ENCODE measurements around the gene RNF141.

Gene RNF141

DNA sequence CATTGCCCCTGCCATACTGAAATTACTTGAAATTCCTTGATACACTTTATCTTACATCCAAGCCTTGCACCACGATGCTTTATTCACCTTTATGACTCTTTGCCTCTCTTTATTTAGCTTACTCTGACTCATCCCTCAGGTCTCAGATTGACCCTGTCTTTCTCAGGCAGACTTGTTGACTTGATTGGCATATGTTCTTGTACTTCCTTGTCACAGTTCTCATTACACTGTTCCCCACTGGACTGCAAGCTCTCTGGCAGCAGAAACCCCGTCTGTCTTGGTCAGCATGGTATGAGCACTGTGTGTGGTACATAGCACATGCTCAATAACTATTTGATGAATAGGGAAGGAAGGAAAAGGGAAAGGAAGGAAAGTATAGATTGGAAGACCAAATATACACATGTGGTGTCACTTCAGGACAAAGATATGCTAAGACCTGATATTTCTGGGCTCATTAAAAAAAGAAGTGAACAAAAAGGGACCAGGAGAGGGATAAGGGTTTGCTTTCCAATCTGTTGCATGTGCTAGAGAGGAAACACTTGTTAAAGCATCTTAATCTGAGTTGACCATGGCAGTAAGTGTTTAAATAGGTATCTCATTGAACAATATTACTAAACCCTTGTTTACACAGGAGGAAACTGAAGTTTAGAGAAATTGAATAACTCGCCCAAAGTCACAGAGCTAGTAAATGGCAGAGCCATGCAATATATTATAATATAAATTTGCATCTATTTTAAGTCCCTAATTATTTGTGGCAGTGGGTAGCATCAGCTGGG, 20.2 kb upstream of the RNF141 start:
- no peak for DNase-seq

DNA sequence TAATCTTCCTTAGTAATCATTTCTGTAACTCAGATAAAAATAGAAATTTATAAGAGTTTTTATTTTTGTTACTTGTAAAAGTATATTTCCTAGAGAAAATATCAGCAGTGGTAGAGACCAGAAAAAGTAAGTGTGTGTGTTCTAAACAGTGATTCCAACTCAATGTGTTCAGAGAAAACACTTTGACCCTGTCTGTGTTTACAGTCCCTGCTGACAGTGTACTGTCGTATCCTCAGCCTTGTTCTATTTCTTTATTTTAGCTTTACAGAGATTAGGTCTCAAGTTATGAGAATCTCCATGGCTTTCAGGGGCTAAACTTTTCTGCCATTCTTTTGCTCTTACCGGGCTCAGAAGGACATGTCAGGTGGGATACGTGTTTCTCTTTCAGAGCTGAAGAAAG, 17.3 kb upstream of the RNF141 start:
- DNase-seq: no peak

DNA sequence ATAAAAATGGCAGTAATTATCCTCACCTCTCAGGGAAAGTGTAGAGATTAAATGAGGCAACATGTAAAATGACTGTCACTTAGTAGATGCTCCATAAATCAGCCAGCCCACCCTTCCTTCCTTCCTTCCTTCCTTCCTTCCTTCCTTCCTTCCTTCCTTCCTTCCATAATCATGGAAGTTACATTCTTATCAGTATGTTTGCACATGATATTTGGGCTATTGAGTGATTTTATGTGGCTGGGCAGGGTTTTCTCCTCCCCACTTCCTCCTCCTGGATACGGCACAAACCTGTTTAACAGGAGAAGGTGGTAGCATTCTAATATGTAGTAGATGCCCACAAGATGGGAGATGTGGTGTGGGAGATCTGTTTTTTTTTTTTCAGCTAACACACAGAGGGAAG, 15.6 kb upstream of the RNF141 start:
- no peak for DNase-seq

DNA sequence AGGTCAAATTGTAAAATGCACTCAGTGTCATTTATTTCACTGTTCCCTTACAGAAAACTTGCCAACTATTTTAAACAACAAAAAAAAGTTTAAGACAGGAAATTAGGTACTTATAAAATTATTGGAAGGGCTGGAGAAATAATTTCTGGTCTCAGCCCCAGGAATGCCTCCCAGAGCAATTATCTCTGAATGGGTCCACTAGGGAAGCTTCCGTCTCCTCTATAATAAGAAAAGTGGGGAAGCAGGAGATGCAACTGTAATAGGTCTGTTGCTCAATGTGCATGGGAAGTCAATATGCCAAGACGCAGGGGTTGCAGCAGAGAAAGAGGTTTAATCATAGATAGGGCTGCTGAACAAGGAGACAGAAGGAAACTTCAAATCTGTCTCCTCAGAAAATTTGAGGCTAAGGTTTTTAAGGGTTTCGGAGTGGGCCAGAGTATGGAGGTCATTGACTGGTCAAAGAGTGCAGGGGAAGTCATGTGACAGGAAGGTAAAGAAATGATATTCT, 10.9 kb upstream of the RNF141 start:
- DNase-seq: no peak

DNA sequence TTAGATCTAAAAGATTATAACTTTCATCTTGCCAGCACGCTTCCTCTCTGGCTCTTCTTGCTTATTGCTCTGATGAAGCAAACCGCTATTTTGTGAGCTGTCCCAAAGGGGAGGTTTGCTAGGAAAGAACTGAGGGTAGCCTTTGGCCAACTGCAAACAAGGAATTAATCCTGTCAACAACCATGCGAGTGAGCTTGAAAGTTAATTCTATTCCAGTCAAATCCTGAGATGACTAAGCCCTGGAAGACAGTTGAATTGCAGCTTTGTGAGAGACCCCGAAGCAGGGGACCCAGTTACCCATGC, 10.3 kb upstream of the RNF141 start:
- no peak for DNase-seq

DNA sequence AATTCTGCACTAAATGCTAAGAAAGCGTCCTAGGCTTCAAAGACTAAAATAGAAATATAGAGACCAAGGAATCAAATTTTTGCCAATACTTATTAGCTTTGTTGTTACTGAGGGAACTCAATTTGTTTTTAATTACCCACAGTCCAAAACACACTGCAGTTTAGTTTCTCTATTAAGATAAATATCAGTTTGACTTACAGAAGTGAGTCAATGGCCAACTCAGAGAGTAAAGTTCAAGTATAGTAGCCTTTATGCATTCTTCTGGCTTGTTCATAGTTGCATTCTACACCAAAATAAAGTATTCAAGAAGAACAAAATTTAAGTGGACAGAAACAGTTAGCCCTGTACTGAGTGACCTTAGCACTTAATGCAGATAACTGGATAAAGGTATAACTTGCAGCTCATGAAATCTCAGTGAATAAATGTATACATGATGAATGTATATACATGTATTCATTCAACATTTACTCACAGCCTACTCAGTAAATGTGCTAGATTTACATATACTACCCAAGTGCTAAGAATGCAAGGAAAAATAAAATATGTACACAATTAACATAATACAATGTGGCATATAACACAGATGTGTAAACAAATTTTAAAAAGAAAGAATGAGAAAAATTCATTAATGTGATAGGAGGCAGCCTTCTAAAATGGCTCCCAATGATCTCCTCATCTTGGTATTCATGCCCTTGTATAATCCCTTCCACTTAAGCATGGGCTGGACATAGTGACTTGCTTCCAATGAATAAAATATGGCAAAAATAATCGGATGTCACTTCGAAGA, 9.7 kb upstream of the RNF141 start:
- no peak for DNase-seq

DNA sequence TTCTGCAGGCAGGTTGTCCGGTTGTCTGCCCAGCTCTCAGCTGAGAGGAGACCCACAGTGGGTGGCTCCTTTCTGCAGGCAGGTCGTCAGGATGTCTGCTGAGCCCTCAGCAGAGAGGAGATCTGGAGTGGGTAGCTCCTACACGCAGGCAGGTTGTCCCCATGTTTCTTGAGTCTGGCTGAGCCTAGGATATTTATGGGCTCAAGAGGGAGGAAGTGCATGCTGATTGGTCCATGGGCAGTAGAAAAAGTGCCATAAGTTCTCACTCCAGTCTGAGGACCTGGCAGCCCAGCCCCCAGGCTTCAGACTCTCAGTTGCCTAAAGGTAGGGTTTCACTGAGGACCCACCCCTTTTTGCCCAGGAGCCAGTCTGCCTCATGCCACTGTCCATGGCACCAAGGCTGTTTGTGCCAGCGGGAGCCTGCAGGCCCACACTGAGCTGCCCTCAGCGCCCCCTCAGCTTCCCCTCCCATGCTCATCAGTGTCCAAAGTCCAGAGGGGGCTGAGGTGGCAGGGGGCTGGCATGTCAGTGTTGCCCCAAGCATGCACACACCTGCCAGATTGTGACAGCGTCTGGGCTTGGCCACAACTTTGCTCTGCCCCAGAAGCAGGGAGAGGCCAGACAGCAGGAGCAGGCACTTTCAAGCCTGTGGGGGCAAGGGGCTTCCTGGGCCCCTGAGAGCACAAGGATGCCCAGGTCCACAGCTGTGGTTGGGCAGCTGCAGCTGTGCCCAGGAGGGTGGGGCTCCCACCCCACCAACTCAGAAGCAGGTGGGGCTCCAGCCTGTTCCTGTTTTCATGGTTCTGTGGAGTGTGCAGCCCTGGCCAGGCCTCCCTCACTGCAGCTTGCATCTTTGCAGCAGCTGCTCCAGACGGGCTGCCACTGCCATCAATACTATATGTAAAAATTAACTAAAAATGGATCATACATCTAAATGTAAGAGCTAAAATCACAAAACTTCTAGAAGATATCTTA, 3.8 kb upstream of the RNF141 start:
- DNase-seq: peak; percentile 60

DNA sequence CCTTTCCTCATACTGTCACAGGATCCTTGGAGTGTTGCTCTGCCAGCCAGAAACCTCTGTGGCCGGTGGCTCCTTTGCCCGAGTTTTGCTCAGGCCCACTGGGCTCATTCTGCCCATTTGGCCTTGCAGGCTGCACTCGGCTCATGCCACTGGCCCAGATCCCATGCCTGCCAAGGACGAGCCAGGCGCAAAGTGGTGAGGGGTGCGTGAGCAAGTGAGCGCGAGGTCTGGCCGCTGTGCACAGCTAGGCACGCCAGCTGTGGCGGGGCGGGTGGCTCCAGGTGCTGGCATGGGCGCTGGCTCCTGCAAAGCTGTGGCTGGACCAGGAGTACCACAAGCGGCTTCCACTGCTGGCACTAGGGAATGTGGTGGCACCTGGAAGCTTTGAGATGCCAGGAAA, 2.8 kb upstream of the RNF141 start:
- no peak for DNase-seq

DNA sequence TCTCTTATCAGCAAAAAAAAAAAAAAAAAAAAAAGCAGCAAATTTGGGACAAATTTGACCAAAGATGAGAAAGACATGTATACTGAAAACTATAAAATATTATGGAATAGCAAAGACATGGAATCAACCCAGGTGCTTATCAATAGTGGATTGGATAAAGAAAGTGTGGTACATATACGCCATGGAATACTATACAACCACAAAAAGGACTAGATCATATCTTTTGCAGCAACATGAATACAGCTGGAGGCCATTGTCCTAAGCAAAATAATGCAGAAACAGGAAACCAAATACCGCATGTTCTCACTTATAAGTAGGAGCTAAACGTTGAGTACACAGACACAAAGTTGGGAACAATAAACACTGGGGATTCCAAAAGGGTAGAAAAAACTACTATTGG, 1.8 kb upstream of the RNF141 start:
- no peak for DNase-seq

DNA sequence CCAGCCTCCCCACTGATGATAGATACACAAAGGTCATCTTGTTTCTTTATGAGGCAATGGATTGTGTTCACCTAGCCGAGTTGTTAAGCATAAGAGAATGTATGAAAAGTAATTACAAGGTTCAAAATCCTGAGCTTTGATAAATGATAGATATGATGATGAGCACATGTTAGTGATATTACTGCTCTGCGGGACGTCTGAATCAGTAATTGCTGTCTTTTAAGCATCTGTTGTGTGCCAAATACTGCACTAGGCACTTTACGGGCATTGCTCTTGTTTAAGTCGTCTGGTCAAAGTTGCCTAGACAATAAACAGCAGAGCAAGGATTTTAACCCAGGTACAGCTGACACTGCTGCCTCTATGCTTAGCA, 559 bp upstream of the RNF141 start:
- DNase-seq: no peak

DNA sequence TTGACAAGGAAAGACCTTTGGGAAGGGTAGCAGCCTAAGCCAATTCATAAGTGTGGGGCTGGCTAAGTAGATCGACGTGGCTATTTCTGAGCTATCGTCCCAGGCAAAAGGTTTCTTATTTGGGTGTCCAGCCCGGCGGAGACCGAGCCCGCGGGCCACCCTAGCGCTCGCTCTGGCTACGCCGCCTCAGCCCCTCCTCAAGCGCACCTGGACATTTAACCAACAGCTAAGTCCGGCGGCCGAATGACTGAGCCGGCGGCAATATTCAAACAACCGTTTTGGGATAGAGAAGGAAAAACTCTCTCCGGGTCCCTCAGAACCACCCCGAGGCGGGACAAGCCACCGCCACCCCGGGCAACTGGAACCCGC, 457 bp downstream of the RNF141 start:
- no peak for DNase-seq

DNA sequence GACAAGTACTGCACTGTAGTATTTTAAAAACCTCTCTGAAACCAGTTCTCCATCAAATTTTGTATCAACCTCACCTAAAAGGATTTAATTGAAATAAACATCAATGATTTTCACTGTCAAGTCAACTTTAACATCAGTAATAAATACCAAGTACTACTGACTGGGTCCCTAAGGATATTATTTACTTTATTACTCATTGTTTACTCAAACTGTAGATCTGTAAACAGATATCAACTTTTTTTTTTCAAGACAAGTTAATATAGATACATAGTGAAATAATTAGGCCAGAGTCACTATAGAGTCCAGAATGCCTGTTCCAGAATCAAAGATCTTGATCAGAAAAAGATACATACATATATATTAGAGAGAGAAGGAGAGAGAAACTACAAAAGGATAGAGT, 1.6 kb downstream of the RNF141 start:
- no peak for DNase-seq

DNA sequence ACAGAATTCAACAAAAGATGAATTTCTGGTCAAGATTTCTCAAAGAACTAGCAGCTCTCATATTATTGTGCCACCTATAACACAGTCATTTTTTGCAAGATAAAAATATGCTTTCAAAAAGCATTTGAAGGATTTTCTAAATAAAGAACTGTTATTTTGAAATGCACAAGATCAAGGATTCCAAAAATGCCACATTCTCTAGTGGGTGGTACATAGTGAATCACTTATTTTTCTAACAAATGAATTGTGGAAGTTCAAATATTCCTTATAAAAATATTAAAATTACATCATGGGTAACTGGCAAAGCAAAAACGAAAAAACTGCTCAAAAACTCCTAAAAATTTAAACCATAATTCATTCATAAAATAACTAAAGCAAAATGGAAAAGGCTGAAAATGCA, 2.1 kb downstream of the RNF141 start:
- no peak for DNase-seq

DNA sequence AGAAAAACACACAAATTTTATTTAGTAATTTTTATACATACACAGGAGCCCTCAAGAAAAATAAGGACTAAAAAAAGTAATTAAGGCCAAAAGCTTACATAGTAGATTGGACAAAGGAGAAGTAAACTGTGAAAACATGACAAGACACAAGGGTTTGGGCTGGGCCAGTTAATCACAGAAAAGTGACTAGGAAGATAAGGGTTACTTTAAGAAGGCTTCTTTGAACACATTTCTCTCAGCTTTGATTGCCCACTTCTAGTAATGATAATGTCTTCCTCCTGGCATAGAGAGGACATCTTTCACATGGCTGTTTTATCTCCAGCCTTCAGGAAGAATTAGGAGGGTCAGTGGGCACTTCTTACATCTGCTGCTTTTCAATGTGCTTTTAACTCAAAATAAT, 3.4 kb downstream of the RNF141 start:
- no peak for DNase-seq

DNA sequence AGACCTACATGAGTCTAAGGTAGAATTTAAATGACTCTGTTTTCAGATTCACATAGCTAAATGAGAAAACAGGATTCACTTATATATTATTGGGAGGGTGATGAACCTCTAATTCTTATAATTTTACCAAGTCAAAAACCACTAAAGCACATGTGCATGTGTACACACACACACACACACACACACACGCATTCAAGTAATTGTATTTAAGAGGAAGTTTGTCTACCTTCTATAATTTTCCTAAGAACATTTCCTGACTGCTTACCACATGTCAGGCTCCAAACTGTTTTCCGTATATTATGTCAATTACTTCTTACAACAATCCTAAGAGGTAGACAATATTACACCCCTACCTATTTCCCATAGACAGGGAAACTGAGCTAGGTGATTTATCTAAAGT, 6.7 kb downstream of the RNF141 start:
- DNase-seq: no peak

DNA sequence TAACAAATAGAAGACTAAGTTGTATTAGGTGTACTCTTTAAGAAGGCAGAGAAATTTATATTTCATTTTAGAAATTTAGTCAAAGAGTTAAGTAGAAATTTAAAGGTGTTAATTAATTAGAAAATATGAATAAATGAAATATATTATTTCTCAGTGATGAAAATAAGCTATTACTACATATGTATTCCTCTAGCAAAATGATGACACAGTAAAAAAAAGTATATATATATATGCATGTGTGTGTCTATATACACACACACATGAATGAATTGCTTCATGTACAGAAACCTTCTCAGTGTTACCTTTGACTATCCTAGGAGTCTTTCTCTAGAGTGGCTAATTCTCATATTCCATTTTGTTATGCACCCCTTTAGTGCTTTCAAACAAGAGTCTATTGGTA, 7.7 kb downstream of the RNF141 start:
- no peak for DNase-seq

DNA sequence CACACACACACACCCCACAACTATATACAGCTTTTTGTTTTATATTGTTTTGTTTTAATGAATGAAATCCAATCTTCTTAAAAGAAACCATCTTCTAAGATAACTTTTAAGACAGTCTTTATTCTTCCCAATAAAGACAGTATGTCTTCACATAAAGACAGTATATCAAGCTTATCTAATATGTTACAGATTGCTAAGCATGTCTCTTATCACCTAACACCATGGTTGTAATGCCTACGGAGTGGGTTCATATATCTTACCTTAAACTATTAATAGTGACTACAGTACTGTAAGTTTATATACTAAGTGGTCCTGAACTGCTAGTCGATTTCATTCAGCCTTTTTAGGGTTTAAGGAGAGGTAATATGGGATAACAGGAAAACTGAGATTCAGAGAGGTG, 8.5 kb downstream of the RNF141 start:
- DNase-seq: no peak

DNA sequence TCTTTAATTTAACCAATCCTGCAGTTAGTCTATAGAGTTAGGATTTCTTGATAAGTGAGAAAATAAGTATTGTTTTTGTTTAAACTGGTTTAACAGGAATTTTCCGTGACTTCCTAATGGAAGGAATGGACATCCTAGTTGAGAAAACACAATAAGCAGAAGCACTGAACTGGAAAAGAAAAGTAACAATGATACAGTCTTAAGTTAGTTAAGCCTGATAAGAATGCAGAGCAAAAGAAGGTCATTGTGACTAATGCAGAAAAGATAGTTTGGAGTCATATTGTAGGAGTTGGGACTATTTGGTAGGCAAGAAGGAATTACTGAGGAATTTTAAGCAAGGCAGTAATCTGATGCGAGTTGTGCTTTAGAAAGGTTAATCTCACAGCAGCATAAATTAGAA, 11.7 kb downstream of the RNF141 start:
- no peak for DNase-seq

DNA sequence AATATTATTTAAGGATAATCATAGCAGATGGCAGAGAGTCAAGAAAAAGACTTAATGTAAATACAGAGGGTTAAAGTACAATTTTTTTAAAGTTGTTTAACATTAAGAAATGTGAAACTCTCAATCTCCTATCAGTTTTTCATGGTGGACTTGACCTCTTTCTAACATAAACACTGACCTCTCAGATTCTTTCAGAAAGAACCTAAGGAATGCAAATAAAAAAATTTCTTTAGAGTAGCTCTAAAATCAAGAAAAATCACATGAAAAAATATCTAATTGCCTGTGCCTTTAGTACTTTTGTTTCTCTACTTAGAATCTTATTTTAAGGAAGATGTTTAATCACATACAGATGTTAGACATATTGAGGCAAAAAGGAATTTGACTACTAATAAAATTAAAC, 12.9 kb downstream of the RNF141 start:
- DNase-seq: no peak

DNA sequence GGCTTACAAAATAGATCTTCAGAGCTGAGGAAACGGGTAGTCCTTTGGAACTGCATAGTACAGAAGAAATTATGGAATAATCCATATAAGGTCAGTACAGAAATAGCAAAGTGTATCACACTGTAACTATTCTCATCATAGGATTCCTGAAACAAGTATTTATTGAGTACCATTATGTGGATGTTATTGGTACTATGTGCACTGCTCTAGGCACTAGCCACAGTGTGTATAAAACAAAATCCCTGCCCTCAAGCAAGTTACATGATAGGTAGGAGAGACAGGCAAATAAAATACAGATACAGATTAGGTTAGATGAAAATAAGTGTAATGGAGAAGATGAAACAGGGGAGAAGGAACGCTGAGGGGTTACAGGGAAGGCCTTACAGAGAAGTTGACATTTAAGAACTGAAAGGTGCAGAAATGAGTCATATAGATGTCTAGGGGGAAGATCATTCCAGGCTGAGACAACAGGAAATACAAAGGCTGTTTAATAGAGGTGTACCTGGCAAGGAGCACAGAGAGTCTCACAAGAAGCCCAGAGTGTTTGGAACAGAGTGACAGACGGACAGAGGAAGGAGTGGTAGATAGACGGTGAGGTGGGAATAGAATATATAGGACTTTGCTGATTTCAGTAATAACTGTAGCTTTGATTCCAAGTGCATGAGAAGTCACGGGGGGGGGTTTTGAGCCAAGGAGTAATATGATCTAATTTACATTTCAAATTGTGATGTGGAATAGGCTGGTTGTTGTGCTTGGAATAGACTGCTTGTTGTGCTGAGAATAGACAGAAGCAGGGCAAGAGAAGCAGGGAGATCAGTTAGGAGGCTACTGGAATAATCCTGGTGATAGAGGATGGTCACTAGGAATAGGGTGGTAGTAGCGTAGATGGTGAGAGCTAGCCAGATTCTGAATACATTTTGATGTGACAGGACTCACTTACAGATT, 13.7 kb downstream of the RNF141 start:
- DNase-seq: no peak

DNA sequence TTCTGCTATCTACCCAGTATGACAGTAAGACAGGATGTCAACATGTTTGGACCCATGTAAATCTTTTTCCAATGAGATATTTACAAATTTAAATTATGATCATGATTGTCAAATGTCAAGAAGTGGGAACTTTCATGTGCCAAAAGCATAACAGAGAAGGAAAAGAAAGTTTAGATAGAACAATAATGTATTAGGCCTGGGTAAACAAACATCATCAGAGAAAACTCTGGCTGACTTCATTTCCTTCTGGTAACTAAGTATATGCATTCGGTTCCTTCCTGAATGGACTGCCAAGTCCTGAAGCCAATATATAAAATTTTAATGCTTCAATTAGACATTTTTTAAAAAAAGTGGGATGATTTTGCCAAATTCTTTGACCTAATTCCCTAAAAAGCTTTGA, 16.5 kb downstream of the RNF141 start:
- DNase-seq: no peak

DNA sequence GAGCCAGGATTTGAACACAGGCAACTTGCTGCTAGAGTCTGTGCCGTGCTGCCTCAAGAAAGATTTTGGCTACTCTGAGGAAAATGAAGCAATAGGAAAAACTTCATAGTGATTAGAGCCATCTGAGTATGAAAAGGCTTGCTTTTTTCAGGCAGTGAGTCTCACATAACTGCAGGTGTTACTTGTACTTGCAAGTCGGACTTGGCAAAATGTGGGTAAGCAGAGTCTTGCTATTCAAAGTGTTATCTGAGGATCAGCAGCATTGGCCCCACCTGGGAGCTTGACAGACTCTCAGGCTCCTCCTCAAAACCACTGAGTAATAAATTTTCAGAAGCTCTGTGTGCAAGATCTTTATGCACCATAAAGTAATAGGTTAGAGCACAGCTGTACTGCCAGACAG, 18.1 kb downstream of the RNF141 start:
- DNase-seq: no peak
